Peyer's patch (tissue), 4 donors: Measurements from ENCODE around the gene COMMD6. TPM values are rescaled to one million over a fixed set of nuclear protein-coding genes. Genes with fewer than 3 reads are reported as not detected.

Experiments
- DNase-seq, 3 donors: peaks; one replicate each; pipeline ENCODE4 v3.0.0-alpha.2; 2017 to 2019
- H3K27ac ChIP-seq, 4 donors: fragments of 200-600 bp; sonication (generic); one replicate each; pipeline ENCODE4 v1.5.1; 2016 to 2019
- H3K27me3 ChIP-seq, 2 donors: fragments of 200-600 bp; sonication (generic); one replicate each; pipeline ENCODE4 v1.5.1; 2019
- H3K36me3 ChIP-seq, 3 donors: fragments of 200-600 bp; sonication (generic); one replicate each; pipeline ENCODE4 v1.5.1; 2016 to 2019
- H3K4me1 ChIP-seq, 4 donors: fragments of 200-600 bp; sonication (generic); one replicate each; pipeline ENCODE4 v1.5.1; 2016 to 2019
- H3K4me3 ChIP-seq, 4 donors: fragments of 200-600 bp; sonication (generic); 1 replicate in 3 of 4; 2 replicates in 1 of 4; pipeline ENCODE4 v1.5.1; 2016 to 2019; ENCODE audit warnings: mild to moderate bottlenecking in 1 of 4
- H3K9me3 ChIP-seq, 4 donors: fragments of 200-600 bp; sonication (generic); one replicate each; pipeline ENCODE4 v1.5.1; 2016 to 2019; ENCODE audit warnings: mild to moderate bottlenecking in 1 of 4
- CTCF ChIP-seq, 6 experiments: fragments of 450-650 bp in 4 of 6; fragments of 200-600 bp in 2 of 6; sonication (generic) in 1 of 6; IDR thresholded peaks; one replicate each; pipeline ENCODE4 v1.5.1; 2017 to 2019; ENCODE audit warnings: antibody characterized with exemption in 6 of 6, mild to moderate bottlenecking in 3 of 6, moderate library complexity in 1 of 6
- POLR2A ChIP-seq, 2 donors: fragments of 450-650 bp; IDR thresholded peaks; one replicate each; pipeline ENCODE4 v1.5.1; 2017; ENCODE audit warnings: antibody characterized with exemption in 2 of 2, mild to moderate bottlenecking in 2 of 2, moderate library complexity in 2 of 2
- total RNA-seq, 4 donors: library from RNA; depleted of rRNA; stranded (reverse); fragments of >200 nt; gene quantifications; one replicate each; pipeline ENCODE4 v1.1.0, GENCODE V29; 2016

The COMMD6 gene
- total RNA-seq, 4 donors from 2014 or later = 32.7 to 56.6 (median 46.0) TPM

GRCh38 chr13:75495938-75496337 is 41.7 kb downstream of the COMMD6 start:
- H3K27ac ChIP-seq = no peak overlapping the region
- no peak overlapping the region for H3K4me3 ChIP-seq
- no peaks in the 10 kb centered on the region for H3K9me3 ChIP-seq
- no peaks in the 10 kb centered on the region for H3K36me3 ChIP-seq
- H3K27me3 ChIP-seq = no peaks in the 10 kb centered on the region
- no peaks in the 10 kb centered on the region for H3K4me1 ChIP-seq
- TF ChIP-seq CTCF (IDR thresholded peaks at IDR 0.05) (no peak), POLR2A (IDR thresholded peaks at IDR 0.05) (no peak)
- no peak for DNase-seq

GRCh38 chr13:75494491-75494890 is 43.1 kb downstream of the COMMD6 start:
- no peaks in the 10 kb centered on the region for H3K9me3 ChIP-seq
- no peaks in the 10 kb centered on the region for H3K27me3 ChIP-seq
- no peaks in the 10 kb centered on the region for H3K36me3 ChIP-seq
- no peak overlapping the region for H3K27ac ChIP-seq
- H3K4me1 ChIP-seq = no peaks in the 10 kb centered on the region
- no peak overlapping the region for H3K4me3 ChIP-seq
- DNase-seq = no peak
- TF ChIP-seq POLR2A (IDR thresholded peaks at IDR 0.05) (no peak), CTCF (IDR thresholded peaks at IDR 0.05) (no peak)

- Histone ChIP-seq H3K4me1 (no peaks in the 10 kb centered on the region), H3K9me3 (no peaks in the 10 kb centered on the region), H3K27me3 (no peaks in the 10 kb centered on the region), H3K4me3 (no peak overlapping the region), H3K36me3 (no peaks in the 10 kb centered on the region), H3K27ac (no peak overlapping the region)
- TF ChIP-seq POLR2A (IDR thresholded peaks at IDR 0.05) = no peak
- no peak for TF ChIP-seq CTCF (IDR thresholded peaks at IDR 0.05)
- DNase-seq = no peak
Measured at GRCh38 chr13:75493156-75493555, 44.5 kb downstream of the COMMD6 start.

GRCh38 chr13:75492389-75492788 is 45.3 kb downstream of the COMMD6 start:
- Histone ChIP-seq H3K4me1 (no peaks in the 10 kb centered on the region), H3K27ac (no peak overlapping the region), H3K4me3 (no peak overlapping the region), H3K36me3 (no peaks in the 10 kb centered on the region), H3K27me3 (no peaks in the 10 kb centered on the region), H3K9me3 (no peaks in the 10 kb centered on the region)
- DNase-seq = no peak
- no peak for TF ChIP-seq CTCF (IDR thresholded peaks at IDR 0.05)
- TF ChIP-seq POLR2A (IDR thresholded peaks at IDR 0.05) = no peak

- H3K27ac ChIP-seq = no peak overlapping the region
- H3K4me3 ChIP-seq = no peak overlapping the region
- no peaks in the 10 kb centered on the region for H3K27me3 ChIP-seq
- no peaks in the 10 kb centered on the region for H3K4me1 ChIP-seq
- TF ChIP-seq POLR2A (IDR thresholded peaks at IDR 0.05) (no peak), CTCF (IDR thresholded peaks at IDR 0.05) (no peak)
- no peak for DNase-seq
- H3K9me3 ChIP-seq = no peaks in the 10 kb centered on the region
- no peaks in the 10 kb centered on the region for H3K36me3 ChIP-seq
Measured at GRCh38 chr13:75491376-75491775, 46.3 kb downstream of the COMMD6 start.
